HepG2 (cell line): ENCODE data around the gene ABCB7. TPM values are rescaled to one million over a fixed set of nuclear protein-coding genes. Genes with fewer than 3 reads are reported as not detected.
A peak's percentile ranks its signal among the peaks of the same experiment; 100 is the strongest.

Experiments used
- ATAC-seq: fragments of 200-7000 bp; cut with Tn5 transposase; 3 replicates; pipeline ENCODE4 v1.9.1; 2020; ENCODE audit warnings: mild to moderate bottlenecking, moderate library complexity
- BruUV-seq: library from RNA; stranded (reverse); fragments of 400-500 nt; replicated peaks from 2 replicates; lab custom pipeline; 2021; lab: Mats Ljungman, UMichigan
- CTCF ChIA-PET: fragments of 300-600 bp; formaldehyde crosslinking; extraction: SDS; loops from one replicate; lab custom pipeline; 2021; ENCODE audit warnings: low total read pairs, inconsistent platforms, low intra/inter-chr PET ratio; lab: Yijun Ruan, JAX
- POLR2A ChIA-PET: fragments of 350-600 bp; sonication (Branson Sonifier 250); formaldehyde crosslinking; loops from one replicate; lab custom pipeline; 2020; ENCODE audit warnings: antibody characterized with exemption, inconsistent platforms; lab: Yijun Ruan, JAX
- DNase-seq: peaks from one replicate; pipeline ENCODE4 v3.0.0-alpha.2; 2015; ENCODE audit warnings: low spot score
- FAIRE-seq: peaks from 3 replicates; lab custom pipeline; 2011; peaks lifted over from hg19 to GRCh38; lab: Jason Lieb, UNC
- H2AFZ ChIP-seq: one replicate; pipeline ENCODE4 v1.6.1; 2011; ENCODE audit warnings: low read length, inconsistent platforms
- H3K27ac ChIP-seq: fragments of 300-600 bp; 3 replicates; pipeline ENCODE4 v1.8.0; 2011; ENCODE audit warnings: mixed run types, mild to moderate bottlenecking, mixed read lengths, low read length, inconsistent platforms; ENCODE audit not compliant: insufficient read depth; ENCODE audit errors: extremely low read length
- H3K27me3 ChIP-seq, 2 experiments: fragments of 200-600 bp in 1 of 2; 2 replicates in 1 of 2; 3 replicates in 1 of 2; pipeline versions ENCODE4 v1.6.0 to v1.8.0; 2011; ENCODE audit warnings: low read length in 2 of 2, mild to moderate bottlenecking in 2 of 2, moderate library complexity in 2 of 2, inconsistent platforms in 1 of 2; ENCODE audit not compliant: insufficient read depth in 2 of 2, control insufficient read depth in 1 of 2
- H3K36me3 ChIP-seq, 2 experiments: fragments of 200-600 bp in 1 of 2; replicated peaks in 1 of 2; 2 replicates in 1 of 2; 3 replicates in 1 of 2; pipeline versions ENCODE4 v1.5.1 to v1.8.0; 2011; ENCODE audit warnings: low read length in 2 of 2, inconsistent platforms in 1 of 2; ENCODE audit not compliant: insufficient read depth in 2 of 2, control insufficient read depth in 1 of 2
- H3K4me1 ChIP-seq: 2 replicates; pipeline ENCODE4 v1.5.1; 2012; ENCODE audit warnings: low read length, inconsistent platforms; ENCODE audit not compliant: insufficient read depth
- H3K4me2 ChIP-seq: 2 replicates; pipeline ENCODE4 v1.6.0; 2011; ENCODE audit warnings: low read depth, low read length, inconsistent platforms
- H3K4me3 ChIP-seq, 3 experiments: fragments of 200-600 bp in 1 of 3; sonication (generic), shearing (Covaris generic) in 1 of 3; replicated peaks in 1 of 3; 2 replicates each; pipeline ENCODE4 v1.5.1; 2011 to 2016; ENCODE audit warnings: low read length in 3 of 3, inconsistent platforms in 2 of 3, low read depth in 2 of 3, mild to moderate bottlenecking in 2 of 3, control low read depth in 1 of 3, mixed read lengths in 1 of 3; ENCODE audit not compliant: insufficient read depth in 1 of 3
- H3K79me2 ChIP-seq: one replicate; pipeline ENCODE4 v1.6.1; 2011; ENCODE audit warnings: low read length, inconsistent platforms; ENCODE audit not compliant: insufficient read depth
- H3K9ac ChIP-seq: 2 replicates; pipeline ENCODE4 v1.6.0; 2011; ENCODE audit warnings: mild to moderate bottlenecking, low read depth, low read length, inconsistent platforms; ENCODE audit not compliant: insufficient read depth
- H3K9me3 ChIP-seq: 2 replicates; pipeline ENCODE4 v1.5.1; 2012; ENCODE audit warnings: mild to moderate bottlenecking, low read length
- H4K20me1 ChIP-seq: 2 replicates; pipeline ENCODE4 v1.6.0; 2011; ENCODE audit warnings: inconsistent platforms, mild to moderate bottlenecking, low read length, moderate library complexity; ENCODE audit not compliant: insufficient read depth
- ATF2 ChIP-seq: sonication (generic); formaldehyde crosslinking; IDR thresholded peaks from 2 replicates; pipeline ENCODE4 v1.4.0; 2020; ENCODE audit warnings: missing genetic modification reagents
- ATF3 ChIP-seq: sonication (generic); formaldehyde crosslinking; IDR thresholded peaks from 2 replicates; pipeline ENCODE4 v1.4.0; 2020; ENCODE audit warnings: missing genetic modification reagents
- ATF7-NPFF ChIP-seq: sonication (generic); formaldehyde crosslinking; IDR thresholded peaks from 2 replicates; pipeline ENCODE4 v1.8.1; 2023; ENCODE audit warnings: mild to moderate bottlenecking, low read depth, missing genetic modification reagents, moderate library complexity
- ELF1 ChIP-seq: sonication (generic); formaldehyde crosslinking; IDR thresholded peaks from 2 replicates; pipeline ENCODE4 v1.4.0; 2020; ENCODE audit warnings: missing genetic modification reagents
- FOXP4 ChIP-seq: sonication (generic); formaldehyde crosslinking; IDR thresholded peaks from 2 replicates; pipeline ENCODE4 v1.4.0; 2020; ENCODE audit warnings: missing genetic modification reagents
- GFI1 ChIP-seq: sonication (generic); formaldehyde crosslinking; IDR thresholded peaks from 2 replicates; pipeline ENCODE4 v1.5.0; 2020; ENCODE audit warnings: missing genetic modification reagents, mild to moderate bottlenecking, borderline replicate concordance
- GRHL1 ChIP-seq: sonication (generic); formaldehyde crosslinking; conservative IDR thresholded peaks from 2 replicates; pipeline ENCODE4 v1.8.0; 2022; ENCODE audit warnings: missing genetic modification reagents
- KDM6A ChIP-seq: IDR thresholded peaks from 2 replicates; pipeline ENCODE4 v1.6.1; 2016; ENCODE audit warnings: low read depth
- PTBP1 ChIP-seq: fragments of 200-400 bp; formaldehyde crosslinking; IDR thresholded peaks from 2 replicates; pipeline ENCODE4 v1.6.1; 2018; ENCODE audit warnings: low read length, low read depth; ENCODE audit not compliant: poor library complexity, severe bottlenecking
- RORA ChIP-seq: sonication (generic); formaldehyde crosslinking; IDR thresholded peaks from 2 replicates; pipeline ENCODE4 v1.5.0; 2020; ENCODE audit warnings: mild to moderate bottlenecking, missing genetic modification reagents, moderate library complexity
- SRSF4 ChIP-seq: fragments of 200-400 bp; formaldehyde crosslinking; IDR thresholded peaks from one replicate; pipeline ENCODE4 v1.6.1; 2018; ENCODE audit warnings: mild to moderate bottlenecking, low read depth, low read length, moderate library complexity; ENCODE audit not compliant: poor library complexity, severe bottlenecking
- ZEB1 ChIP-seq: IDR thresholded peaks from 2 replicates; pipeline ENCODE4 v1.6.1; 2012; ENCODE audit warnings: mild to moderate bottlenecking, low read depth, inconsistent platforms; ENCODE audit not compliant: insufficient replicate concordance
- ZNF207 ChIP-seq: fragments of 450-650 bp; IDR thresholded peaks from 2 replicates; pipeline ENCODE4 v1.6.1; 2016; ENCODE audit warnings: antibody characterized with exemption, borderline replicate concordance
- ZNF570 ChIP-seq: sonication (generic); formaldehyde crosslinking; IDR thresholded peaks from 2 replicates; pipeline ENCODE4 v1.4.0; 2020; ENCODE audit warnings: mild to moderate bottlenecking, missing genetic modification reagents, borderline replicate concordance
- WGBS: methylation state at CpG from one replicate; pipeline ENCODE4 v1.1.6; 2017; ENCODE audit warnings: low lambda C conversion rate; 5-methylcytosine and 5-hydroxymethylcytosine counted together
- in situ Hi-C: cut with HindIII; loops from 2 replicates; pipeline ENCODE4 v1.10.0; 2017; ENCODE audit warnings: low pct_unique_long_range_greater_than_20kb; ENCODE audit not compliant: extremely low pct_ligation_motif_present
- intact Hi-C: fragments of 100-400 bp; cut with micrococcal nuclease; formaldehyde crosslinking; loops from one replicate; pipeline ENCODE4 v1.10.0; 2022; ENCODE audit not compliant: unreplicated experiment
- polyA plus RNA-seq, 8 experiments: library from polyadenylated mRNA; depleted of rRNA in 3 of 8; stranded (reverse) in 7 of 8; unstranded in 1 of 8; fragments of >200 nt; fragmentation: Illumina TruSeq in 4 of 8; extraction: Trizol in 4 of 8; gene quantifications; 2 replicates each; pipeline versions ENCODE4 v1.2.1 to v1.2.3, GENCODE V29; 2011 to 2016; ENCODE audit warnings: low read depth in 4 of 8, missing spikeins in 1 of 8, mixed read lengths in 1 of 8; ENCODE audit not compliant: insufficient read depth in 1 of 8
- total RNA-seq, 5 experiments: library from RNA; depleted of rRNA; stranded (reverse); fragments of >200 nt; fragmentation: Illumina TruSeq; extraction: Trizol; gene quantifications; 2 replicates each; pipeline ENCODE4 v1.2.3, GENCODE V29; 2016; ENCODE audit warnings: low read depth in 1 of 5

Gene ABCB7
- total and polyA plus RNA-seq, 2 of the 13 experiments (the other 11 are each of a cell fraction or from before 2014, with no cell fraction given): 27.7 to 28.7 TPM

- no peak for TF ChIP-seq ATF2 (CRISPR knock-in tag)
Measured at GRCh38 chrX:75106772-75107171, 49.3 kb downstream of the ABCB7 start (continued).

- Histone ChIP-seq H3K4me3 (no peak overlapping the region), H2AFZ (no peak overlapping the region), H3K9ac (no peak overlapping the region), H3K4me1 (no peaks in the 10 kb centered on the region), H3K4me2 (no peak overlapping the region), H3K9me3 (no peaks in the 10 kb centered on the region), H3K27me3 (no peaks in the 10 kb centered on the region), H3K36me3 (no peaks in the 10 kb centered on the region), H4K20me1 (no peaks in the 10 kb centered on the region), H3K79me2 (no peaks in the 10 kb centered on the region), H3K27ac (no peak overlapping the region)
- ChIA-PET POLR2A (no interaction called here), CTCF (no interaction called here)
- no peak for FAIRE-seq
- DNase-seq: no peak
- 100% methylated on average over 1 of the region's 1 CpG for WGBS
- TF ChIP-seq ZNF570 (CRISPR knock-in tag): no peak
- TF ChIP-seq GRHL1 (CRISPR knock-in tag): no peak
- TF ChIP-seq GFI1 (CRISPR knock-in tag): no peak
- no peak for TF ChIP-seq ATF3
- TF ChIP-seq FOXP4 (CRISPR knock-in tag): no peak
- no peak for TF ChIP-seq ELF1
- TF ChIP-seq SRSF4: no peak
- no peak for TF ChIP-seq ZNF207
- no peak for TF ChIP-seq ATF7-NPFF
- no peak for TF ChIP-seq PTBP1
- no peak for TF ChIP-seq ZEB1
- TF ChIP-seq RORA (CRISPR knock-in tag): no peak
- TF ChIP-seq KDM6A (CRISPR knock-in tag): no peak
- no peak for ATAC-seq
- intact Hi-C loops: no loop called here
- in situ Hi-C loops: no loop called here
- TSS peak; percentile 31 for BruUV-seq
Measured at GRCh38 chrX:75096331-75096730, 59.8 kb downstream of the ABCB7 start.
